Astrocyte of the hippocampus (primary cell): ENCODE measurements around the gene ATP9A.
A peak's percentile ranks its signal among the peaks of the same experiment; 100 is the strongest.

Experiments used
- DNase-seq: peaks from one replicate; pipeline ENCODE4 v3.0.0; 2011; ENCODE audit warnings: low read depth, low spot score

The ATP9A gene

DNA sequence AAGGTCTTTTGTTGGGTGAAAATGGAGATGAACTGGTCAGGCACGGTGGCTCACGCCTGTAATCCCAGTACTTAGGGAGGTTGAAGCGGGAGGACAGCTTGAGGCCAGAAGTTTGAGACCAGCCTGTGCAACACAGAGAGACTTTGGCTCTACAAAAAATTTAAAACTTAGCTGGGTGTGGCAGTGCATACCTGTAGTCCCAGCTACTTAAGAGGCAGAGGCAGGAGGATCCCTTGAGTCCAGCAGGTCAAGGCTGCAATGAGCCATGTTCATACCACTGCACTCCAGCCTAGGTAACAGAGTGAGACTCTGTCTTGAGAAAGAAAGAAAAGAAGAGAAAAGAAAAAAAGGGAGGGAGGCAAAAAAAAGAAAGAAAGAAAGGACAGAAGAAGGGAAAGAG, 134.8 kb downstream of the ATP9A start:
- no peak for DNase-seq

DNA sequence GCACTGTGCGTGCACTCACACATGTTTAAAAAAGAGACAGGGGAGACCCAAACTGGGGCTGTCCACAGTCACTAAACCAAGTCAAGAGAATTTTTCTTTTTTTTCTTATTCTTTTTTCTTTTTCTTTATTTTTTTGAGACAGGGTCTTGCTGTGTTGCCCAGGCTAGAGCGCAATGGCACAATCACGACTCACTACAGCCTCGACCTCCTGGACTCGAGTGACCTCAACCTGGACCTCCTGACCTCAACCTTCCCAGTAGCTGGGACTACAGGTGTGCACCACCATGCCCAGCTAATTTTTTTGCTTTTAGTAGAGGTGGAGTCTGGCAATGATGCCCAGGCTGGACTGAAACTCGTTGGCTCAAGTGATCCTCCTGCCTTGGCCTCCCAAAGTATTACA, 136.2 kb downstream of the ATP9A start:
- DNase-seq: no peak

GRCh38 chr20:51631011-51631950, 136.9 kb downstream of the ATP9A start:
- DNase-seq: peak; percentile 98

DNA sequence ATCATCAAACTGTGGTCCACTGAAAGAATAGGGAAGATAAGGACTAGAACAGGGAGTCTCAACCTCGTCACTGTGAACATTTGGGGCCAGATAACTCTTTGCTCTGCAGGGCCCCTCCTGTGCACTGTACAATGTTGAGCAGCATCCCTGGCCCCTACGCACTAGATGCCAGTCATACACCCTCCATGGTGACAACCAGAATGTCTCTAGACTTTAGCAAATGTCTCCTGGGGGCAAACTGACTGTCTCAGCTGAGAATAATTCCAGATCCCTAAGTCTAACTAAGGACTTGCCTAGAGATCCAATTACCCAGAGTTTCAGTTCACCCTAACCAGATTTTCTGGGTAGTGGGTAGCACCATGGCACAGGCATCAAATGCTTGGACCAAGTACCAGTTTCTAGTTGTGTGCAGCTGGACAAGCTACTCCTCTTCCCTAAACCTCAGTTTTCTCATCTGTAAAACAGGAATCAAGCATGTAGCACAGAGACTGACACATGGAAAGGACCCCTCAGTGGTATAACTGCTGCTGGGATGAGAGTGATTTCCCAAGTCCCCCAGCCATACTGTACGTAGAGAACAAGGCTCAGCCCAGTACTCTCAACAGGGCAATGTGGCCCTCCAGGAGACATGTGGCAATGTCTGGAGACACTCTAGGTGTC, 138.7 kb downstream of the ATP9A start:
- no peak for DNase-seq

DNA sequence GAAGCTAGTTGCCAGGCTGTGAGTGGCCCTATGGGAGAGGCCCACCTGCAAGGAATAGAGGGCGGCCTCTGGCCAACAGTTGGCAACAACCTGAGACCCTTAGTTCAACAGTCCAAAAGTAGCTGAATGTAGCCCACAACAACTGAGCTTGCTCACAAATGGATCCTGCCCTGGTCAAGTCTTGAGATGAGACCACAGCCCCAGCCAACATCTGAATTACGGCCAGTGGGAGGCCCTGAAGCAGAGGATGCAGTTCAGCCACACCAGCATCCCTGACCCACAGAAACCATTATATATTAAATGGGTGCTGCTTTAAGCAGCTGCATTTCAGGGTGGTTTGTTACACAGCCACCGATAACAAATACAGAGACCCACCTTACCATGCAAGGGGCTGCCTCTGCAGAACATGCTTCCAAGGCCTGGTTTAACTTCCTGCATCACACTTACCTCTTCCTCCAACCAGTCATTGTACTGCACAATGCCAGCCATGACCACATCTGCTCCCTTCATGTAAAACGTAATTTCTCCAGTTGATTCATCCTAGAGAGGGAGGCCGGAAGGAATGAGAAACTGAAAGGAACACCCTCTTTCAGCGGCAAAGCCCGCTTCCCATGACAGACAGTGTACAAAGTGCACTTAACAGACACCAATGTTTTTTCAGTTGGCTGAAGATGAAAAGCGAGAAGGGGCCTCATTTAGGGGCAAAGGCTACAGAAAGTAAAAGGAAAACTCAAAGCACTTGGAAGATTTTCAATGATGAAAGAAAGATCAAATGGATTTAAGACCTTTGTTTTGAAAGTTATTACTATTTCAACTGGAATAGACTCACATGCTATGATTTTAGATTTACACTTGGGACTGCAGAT, 139.4 kb downstream of the ATP9A start:
- DNase-seq: peak; percentile 57

GRCh38 chr20:51627586-51627985, 140.6 kb downstream of the ATP9A start:
- no peak for DNase-seq

GRCh38 chr20:51625105-51625504, 143.1 kb downstream of the ATP9A start:
- no peak for DNase-seq

DNA sequence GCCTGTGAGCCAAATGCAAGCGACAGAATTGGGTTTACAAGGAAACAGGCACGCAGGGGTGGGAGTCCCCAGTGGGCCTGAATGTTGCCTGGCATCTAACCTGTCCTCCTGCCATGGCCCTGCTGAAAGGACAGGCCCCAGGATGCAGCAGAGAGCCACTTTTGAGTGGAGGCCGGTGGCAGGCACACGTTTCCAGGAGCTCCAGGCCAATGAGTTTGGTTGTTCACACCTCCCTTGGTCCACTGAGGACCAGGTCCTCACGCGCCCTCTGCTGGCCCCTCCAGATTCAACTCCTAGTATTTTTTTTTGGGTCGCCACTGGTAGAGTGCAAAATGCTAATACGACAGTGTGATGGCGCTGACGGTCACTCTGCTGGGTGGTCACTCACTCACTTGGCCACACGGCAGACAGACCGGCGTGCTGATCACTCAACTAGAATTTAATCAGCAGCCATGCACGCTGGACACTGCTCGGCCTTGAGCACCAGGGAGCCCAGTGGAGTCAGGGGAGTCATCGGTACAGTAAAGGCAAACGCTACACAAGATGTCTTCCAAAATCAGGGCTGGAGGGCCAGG, 143.9 kb downstream of the ATP9A start:
- peak; percentile 81 for DNase-seq

DNA sequence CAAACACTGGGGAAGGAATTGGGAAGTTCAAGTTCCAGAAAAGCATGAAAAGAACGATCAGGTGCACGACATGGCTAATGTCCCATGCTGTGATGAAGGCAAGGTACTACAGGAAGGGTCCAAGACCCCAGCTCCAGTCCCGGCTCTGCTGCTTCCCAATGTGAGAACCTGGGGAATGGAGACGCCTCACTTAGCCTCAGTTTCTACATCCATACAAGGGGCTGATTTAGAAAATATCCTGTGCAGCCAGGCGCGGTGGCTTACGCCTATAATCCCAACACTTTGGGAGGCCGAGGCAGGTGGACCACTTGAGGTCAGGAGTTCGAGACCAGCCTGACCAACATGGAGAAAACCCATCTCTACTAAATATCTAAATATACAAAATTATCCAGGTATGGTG, 144.9 kb downstream of the ATP9A start:
- no peak for DNase-seq

DNA sequence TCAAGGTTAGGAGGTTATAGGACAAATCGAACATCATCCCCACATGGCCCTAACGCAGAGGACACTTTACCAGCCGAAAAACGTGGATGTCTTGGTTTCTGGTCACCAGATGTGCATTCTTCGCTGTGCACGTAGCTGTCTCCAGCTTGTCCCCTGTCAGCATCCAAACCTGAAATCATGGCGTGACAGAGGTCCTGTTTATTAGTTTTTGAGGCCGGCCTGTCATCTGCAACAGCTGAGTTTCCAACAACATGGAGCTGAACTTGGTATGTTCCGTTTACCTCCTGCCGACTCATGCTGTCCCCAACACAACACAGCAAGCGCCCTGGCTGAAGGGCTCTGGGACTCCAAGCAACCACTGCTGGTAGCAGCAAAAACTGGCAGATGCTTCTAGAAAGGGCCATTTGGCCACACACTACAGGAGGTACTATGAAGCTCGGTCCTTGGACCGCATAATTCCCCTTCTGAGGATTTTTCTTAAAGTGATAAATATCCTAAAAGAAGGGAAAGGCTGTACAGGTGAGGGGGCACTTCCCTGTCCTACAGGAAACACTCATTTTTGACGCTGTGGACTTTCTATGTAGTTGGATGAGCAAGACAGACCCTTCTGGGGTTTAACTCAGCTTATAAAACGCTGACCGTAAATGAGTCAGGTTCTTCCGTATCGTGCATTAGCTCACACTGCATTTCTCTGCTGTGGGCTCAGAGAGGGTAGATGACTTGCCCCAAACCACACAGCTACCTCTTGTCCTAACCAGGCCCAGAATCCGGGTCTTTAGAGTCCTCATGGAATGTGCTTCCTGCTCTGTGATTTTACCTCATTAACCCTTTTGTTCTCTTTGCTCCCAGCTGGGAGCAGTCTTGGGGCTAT, 146.0 kb downstream of the ATP9A start:
- DNase-seq: no peak

DNA sequence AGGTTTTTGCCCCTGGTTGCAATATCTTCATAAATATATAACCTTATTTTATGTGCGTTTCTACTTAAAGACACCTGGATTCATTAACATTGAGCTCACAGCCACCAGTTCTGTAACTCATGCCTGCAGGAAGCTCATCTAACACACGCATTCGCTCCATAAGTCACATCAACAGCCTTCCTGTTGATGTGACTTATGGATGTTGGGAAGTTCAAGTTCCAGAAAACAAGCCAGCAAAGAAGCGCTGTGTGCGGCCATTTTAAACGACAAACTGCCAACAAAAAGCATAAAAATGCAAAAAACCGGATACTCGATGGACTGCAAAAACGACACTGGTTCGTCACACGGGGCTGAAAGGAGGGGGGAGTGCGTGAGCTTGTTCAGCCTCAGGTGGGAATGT, 147.8 kb downstream of the ATP9A start:
- no peak for DNase-seq

DNA sequence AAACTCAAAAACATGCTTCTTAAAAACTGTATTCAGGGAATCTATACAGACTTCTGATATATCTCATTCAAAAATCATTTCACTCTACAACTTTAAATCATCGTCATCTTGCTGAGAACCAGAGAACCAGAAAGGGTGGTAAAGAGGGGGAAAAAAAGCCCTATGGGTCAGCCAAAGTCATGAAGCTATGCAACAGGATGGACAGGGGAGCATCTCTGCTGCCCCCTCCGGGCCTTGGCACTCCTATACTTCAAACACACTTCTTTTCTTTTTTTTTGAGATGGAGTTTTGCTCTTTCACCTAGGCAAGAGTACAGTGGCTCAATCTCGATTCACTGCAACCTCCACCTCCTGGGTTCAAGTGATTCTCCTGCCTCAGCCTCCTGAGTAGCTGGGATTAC, 152.1 kb downstream of the ATP9A start:
- no peak for DNase-seq

- no peak for DNase-seq
These were observed 153.5 kb downstream of the ATP9A start for GRCh38 chr20:51614687-51615086.

DNA sequence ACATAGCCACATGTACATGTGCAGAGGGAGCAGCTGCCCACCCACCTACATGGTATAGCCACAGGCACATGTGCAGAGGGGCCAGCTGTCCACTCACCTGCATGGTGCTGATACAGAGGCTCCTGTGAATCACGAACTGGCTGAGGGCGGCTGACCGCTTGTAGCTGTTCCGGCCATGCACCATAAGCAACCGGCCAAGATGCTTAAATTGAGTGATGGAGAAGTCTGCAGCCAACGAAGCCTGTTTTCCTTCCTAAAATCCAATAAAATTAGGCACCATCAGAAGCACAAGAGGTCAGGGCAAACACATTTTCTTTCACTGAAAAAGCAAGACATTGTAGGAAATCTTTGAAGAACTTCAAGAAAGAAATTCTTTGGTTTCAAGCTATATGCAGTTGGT, 154.6 kb downstream of the ATP9A start:
- no peak for DNase-seq

DNA sequence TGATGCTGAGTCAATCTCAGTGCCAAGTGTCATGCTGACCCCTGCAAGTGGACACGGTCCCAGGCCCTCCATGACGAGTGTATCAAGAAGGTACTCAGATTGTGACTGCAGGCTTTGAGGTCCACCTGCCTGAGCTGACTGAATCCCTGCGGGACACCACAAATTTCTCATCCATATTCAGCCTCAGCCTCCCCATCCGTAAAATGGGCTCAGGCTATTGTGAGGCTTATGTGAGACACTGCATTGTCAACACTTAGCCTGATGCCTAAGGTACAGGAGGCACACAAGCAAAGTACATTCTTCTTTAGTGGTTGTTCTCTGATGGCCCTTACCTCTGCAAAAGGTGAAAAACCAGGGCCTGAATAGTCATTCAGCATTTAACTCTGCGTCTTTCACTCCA, 155.3 kb downstream of the ATP9A start:
- no peak for DNase-seq

DNA sequence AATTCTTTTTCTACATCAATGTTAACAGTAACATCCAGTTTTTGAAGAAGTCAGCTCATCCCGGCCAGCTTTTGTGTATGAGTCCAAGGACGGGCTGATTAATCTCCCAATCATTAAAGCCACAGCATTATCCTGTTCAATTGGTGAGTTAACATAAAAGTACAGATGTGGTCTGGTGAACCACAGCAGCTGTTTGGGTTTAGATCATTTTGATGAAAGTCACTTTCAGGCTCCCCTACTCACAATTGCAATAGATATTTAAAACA, 156.6 kb downstream of the ATP9A start:
- DNase-seq: no peak

- DNase-seq: peak; percentile 36
These were observed 157.2 kb downstream of the ATP9A start for GRCh38 chr20:51610761-51611624.

- no peak for DNase-seq
These were observed 158.1 kb downstream of the ATP9A start for GRCh38 chr20:51610111-51610510.

- DNase-seq: no peak
These were observed 158.9 kb downstream of the ATP9A start for GRCh38 chr20:51609251-51609650.

DNA sequence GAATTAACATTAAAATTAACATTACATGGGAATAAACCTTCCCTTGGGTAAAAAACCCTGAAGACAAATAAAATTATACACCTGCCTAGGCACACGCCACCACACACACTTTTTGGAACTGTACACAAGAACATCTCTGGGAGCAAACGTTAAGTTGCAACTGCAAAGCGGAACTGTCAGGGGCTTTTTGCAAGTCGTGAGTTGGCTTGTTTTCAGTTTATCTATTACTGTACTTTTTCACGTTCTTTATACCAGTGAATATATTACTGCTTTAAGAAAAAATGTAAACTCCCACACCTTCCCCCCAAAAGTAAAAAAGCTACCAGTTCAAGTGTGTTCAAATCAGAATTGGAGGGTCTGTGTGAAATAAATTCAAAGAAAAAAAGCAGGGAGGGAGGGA, 160.1 kb downstream of the ATP9A start:
- no peak for DNase-seq
